Measurements from ENCODE around the gene LCOR. TPM values are rescaled to one million over a fixed set of nuclear protein-coding genes. Genes with fewer than 3 reads are reported as not detected.

The LCOR gene
- total and polyA plus RNA-seq, 2 experiments from 2014 or later, result 9.1 to 14.8 TPM

GRCh38 chr10:96919785-96920430, 87.8 kb downstream of the LCOR start:
- peak; percentile 1 for DNase-seq
- Histone ChIP-seq H2AFZ (no peak overlapping the region), H3F3A (ENCODE audit: insufficient read depth) (peaks cover 8% of the 10 kb centered on the region), H3K4me2 (ENCODE audit: unreplicated experiment) (no peak overlapping the region), H3K4me3 (no peak overlapping the region), H3K27me3 (replicated peaks; ENCODE audit: insufficient read depth) (no peaks in the 10 kb centered on the region), H3K36me3 (ENCODE audit: low read depth) (no peaks in the 10 kb centered on the region), H4K20me1 (ENCODE audit: insufficient read depth) (peaks cover 5% of the 10 kb centered on the region; the same call in 1 of the 2 replicates), H3K79me2 (ENCODE audit: insufficient read depth) (peaks cover 89% of the 10 kb centered on the region), H3K9me3 (ENCODE audit: low read depth) (no peaks in the 10 kb centered on the region), H3K9ac (no peak overlapping the region), H3K9me2 (ENCODE audit: insufficient read depth) (no peaks in the 10 kb centered on the region), H3K27ac (no peak overlapping the region), H3K4me1 (ENCODE audit: insufficient read depth) (no peaks in the 10 kb centered on the region)
- in situ Hi-C loops (cut with MboI), result no loop called here
- TF ChIP-seq EZH2 (IDR thresholded peaks at IDR 0.05; ENCODE audit: insufficient read depth, poor library complexity, severe bottlenecking) (no peak), EZH2phosphoT487 (IDR thresholded peaks at IDR 0.05; ENCODE audit: insufficient read depth, low read depth) (no peak)
- WGBS, 2 experiments (ENCODE audit: low coverage in 1 of 2, low lambda C conversion rate in 2 of 2, missing lambda C conversion rate in 2 of 2), result 88 to 95% methylated on average over 5 of the region's 5 CpGs

GRCh38 chr10:96921655-96922054, 89.6 kb downstream of the LCOR start:
- Histone ChIP-seq H3K9me2 (ENCODE audit: insufficient read depth) (no peaks in the 10 kb centered on the region), H2AFZ (no peak overlapping the region), H3K4me2 (ENCODE audit: unreplicated experiment) (no peak overlapping the region), H4K20me1 (ENCODE audit: insufficient read depth) (peaks cover 5% of the 10 kb centered on the region; the same call in 1 of the 2 replicates), H3K4me1 (ENCODE audit: insufficient read depth) (no peaks in the 10 kb centered on the region), H3K27ac (no peak overlapping the region), H3K9me3 (ENCODE audit: low read depth) (no peaks in the 10 kb centered on the region), H3K4me3 (no peak overlapping the region), H3F3A (ENCODE audit: insufficient read depth) (peaks cover 8% of the 10 kb centered on the region), H3K27me3 (replicated peaks; ENCODE audit: insufficient read depth) (no peaks in the 10 kb centered on the region), H3K36me3 (ENCODE audit: low read depth) (no peaks in the 10 kb centered on the region), H3K79me2 (ENCODE audit: insufficient read depth) (peaks cover 90% of the 10 kb centered on the region), H3K9ac (no peak overlapping the region)
- no peak for DNase-seq
- TF ChIP-seq EZH2phosphoT487 (IDR thresholded peaks at IDR 0.05; ENCODE audit: insufficient read depth, low read depth) (no peak), EZH2 (IDR thresholded peaks at IDR 0.05; ENCODE audit: insufficient read depth, poor library complexity, severe bottlenecking) (no peak)
- in situ Hi-C loops (cut with MboI), result no loop called here
- WGBS, 2 experiments (ENCODE audit: low coverage in 1 of 2, low lambda C conversion rate in 2 of 2, missing lambda C conversion rate in 2 of 2), result 84 to 92% methylated on average over 4 of the region's 4 CpGs

- Histone ChIP-seq H3K9me3 (ENCODE audit: low read depth) (no peaks in the 10 kb centered on the region), H3K79me2 (ENCODE audit: insufficient read depth) (peaks cover 89% of the 10 kb centered on the region), H3K27ac (no peak overlapping the region), H3K27me3 (replicated peaks; ENCODE audit: insufficient read depth) (no peaks in the 10 kb centered on the region), H3K9ac (no peak overlapping the region), H3K4me3 (no peak overlapping the region), H3K4me1 (ENCODE audit: insufficient read depth) (no peaks in the 10 kb centered on the region), H3K36me3 (ENCODE audit: low read depth) (no peaks in the 10 kb centered on the region), H3K9me2 (ENCODE audit: insufficient read depth) (no peaks in the 10 kb centered on the region), H2AFZ (no peak overlapping the region), H3K4me2 (ENCODE audit: unreplicated experiment) (no peak overlapping the region), H3F3A (ENCODE audit: insufficient read depth) (peaks cover 8% of the 10 kb centered on the region), H4K20me1 (ENCODE audit: insufficient read depth) (no peaks in the 10 kb centered on the region)
- in situ Hi-C loops (cut with MboI), result no loop called here
- WGBS, 2 experiments (ENCODE audit: low coverage in 1 of 2, low lambda C conversion rate in 2 of 2, missing lambda C conversion rate in 2 of 2), result 87% methylated on average over 3 of the region's 3 CpGs
- DNase-seq, result no peak
- TF ChIP-seq EZH2phosphoT487 (IDR thresholded peaks at IDR 0.05; ENCODE audit: insufficient read depth, low read depth), result no peak
- TF ChIP-seq EZH2 (IDR thresholded peaks at IDR 0.05; ENCODE audit: insufficient read depth, poor library complexity, severe bottlenecking), result no peak
These were observed 91.2 kb downstream of the LCOR start for GRCh38 chr10:96922978-96923948.

GRCh38 chr10:96924861-96925260, 92.8 kb downstream of the LCOR start:
- no peaks in the 10 kb centered on the region for H3K27me3 ChIP-seq (replicated peaks; ENCODE audit: insufficient read depth)
- no peak overlapping the region for H3K9ac ChIP-seq
- H3F3A ChIP-seq (ENCODE audit: insufficient read depth), result peaks cover 2% of the 10 kb centered on the region; the same call in 1 of the 2 replicates
- in situ Hi-C loops (cut with MboI), result no loop called here
- TF ChIP-seq EZH2 (IDR thresholded peaks at IDR 0.05; ENCODE audit: insufficient read depth, poor library complexity, severe bottlenecking) (no peak), EZH2phosphoT487 (IDR thresholded peaks at IDR 0.05; ENCODE audit: insufficient read depth, low read depth) (no peak)
- no peaks in the 10 kb centered on the region for H3K9me3 ChIP-seq (ENCODE audit: low read depth)
- no peaks in the 10 kb centered on the region for H4K20me1 ChIP-seq (ENCODE audit: insufficient read depth)
- no peak for DNase-seq
- no peak overlapping the region for H3K27ac ChIP-seq
- no peak overlapping the region for H3K4me2 ChIP-seq (ENCODE audit: unreplicated experiment)
- WGBS, 2 experiments (ENCODE audit: low coverage in 1 of 2, low lambda C conversion rate in 2 of 2, missing lambda C conversion rate in 2 of 2), result 99% methylated on average over 6 of the region's 6 CpGs
- no peak overlapping the region for H3K4me3 ChIP-seq
- H3K4me1 ChIP-seq (ENCODE audit: insufficient read depth), result no peaks in the 10 kb centered on the region
- H2AFZ ChIP-seq, result no peak overlapping the region
- no peaks in the 10 kb centered on the region for H3K9me2 ChIP-seq (ENCODE audit: insufficient read depth)
- no peaks in the 10 kb centered on the region; the same call in 1 of the 2 replicates for H3K36me3 ChIP-seq (ENCODE audit: low read depth)
- H3K79me2 ChIP-seq (ENCODE audit: insufficient read depth), result peaks cover 93% of the 10 kb centered on the region

All from GM23248 (cell line).